Loucy (cell line): ENCODE results near the gene BPIFB3.

ENCODE experiments used
- H2AFZ ChIP-seq: fragments of 200-600 bp; sonication (generic); 2 replicates; pipeline ENCODE4 v1.6.0; 2016; ENCODE audit warnings: antibody characterized with exemption, mild to moderate bottlenecking, low read length, moderate library complexity
- H3F3A ChIP-seq: fragments of 200-600 bp; 2 replicates; pipeline ENCODE4 v1.6.0; 2016; ENCODE audit warnings: antibody characterized with exemption, low read depth, mild to moderate bottlenecking
- H3K27me3 ChIP-seq: fragments of 200-600 bp; sonication (generic); 2 replicates; pipeline ENCODE4 v1.6.1; 2014; ENCODE audit warnings: low read length, mild to moderate bottlenecking; ENCODE audit not compliant: insufficient read depth, poor library complexity, severe bottlenecking
- H3K36me3 ChIP-seq: fragments of 200-600 bp; sonication (generic); 2 replicates; pipeline ENCODE4 v1.6.1; 2016; ENCODE audit warnings: low read length; ENCODE audit not compliant: insufficient read depth
- H3K4me1 ChIP-seq: fragments of 200-600 bp; sonication (generic); 2 replicates; pipeline ENCODE4 v1.5.1; 2014; ENCODE audit warnings: low read length, mild to moderate bottlenecking; ENCODE audit not compliant: insufficient read depth, poor library complexity, severe bottlenecking
- H3K4me2 ChIP-seq: fragments of 200-600 bp; sonication (generic); 2 replicates; pipeline ENCODE4 v1.6.0; 2014; ENCODE audit warnings: antibody characterized with exemption, low read length, low read depth, mild to moderate bottlenecking; ENCODE audit not compliant: poor library complexity, severe bottlenecking
- H3K4me3 ChIP-seq: fragments of 200-600 bp; sonication (generic); 2 replicates; pipeline ENCODE4 v1.5.1; 2014; ENCODE audit warnings: low read length, mild to moderate bottlenecking, mixed read lengths; ENCODE audit not compliant: poor library complexity, severe bottlenecking
- H3K79me2 ChIP-seq: fragments of 200-600 bp; sonication (generic); 2 replicates; pipeline ENCODE4 v1.6.1; 2014; ENCODE audit warnings: low read length; ENCODE audit not compliant: insufficient read depth
- H3K9ac ChIP-seq: fragments of 200-600 bp; sonication (generic); 2 replicates; pipeline ENCODE4 v1.6.0; 2014; ENCODE audit warnings: mild to moderate bottlenecking, low read depth, low read length, moderate library complexity; ENCODE audit not compliant: poor library complexity, severe bottlenecking
- H3K9me2 ChIP-seq: fragments of 200-600 bp; sonication (generic); replicated peaks from 2 replicates; pipeline ENCODE4 v1.6.1; 2016; ENCODE audit warnings: low read depth, low read length, mixed read lengths
- H3K9me3 ChIP-seq: fragments of 200-600 bp; sonication (generic); 2 replicates; pipeline ENCODE4 v1.6.1; 2014; ENCODE audit warnings: mild to moderate bottlenecking, antibody characterized with exemption, low read length, low read depth; ENCODE audit not compliant: insufficient read depth
- H4K20me1 ChIP-seq: fragments of 200-600 bp; sonication (generic); 2 replicates; pipeline ENCODE4 v1.6.0; 2014; ENCODE audit warnings: antibody characterized with exemption, low read length, mild to moderate bottlenecking; ENCODE audit not compliant: insufficient read depth, poor library complexity, severe bottlenecking
- CTCF ChIP-seq: fragments of 200-600 bp; sonication (generic); conservative IDR thresholded peaks from 2 replicates; pipeline ENCODE4 v1.5.1; 2014; ENCODE audit warnings: mild to moderate bottlenecking, antibody characterized with exemption, low read length
- EZH2phosphoT487 ChIP-seq: fragments of 200-600 bp; IDR thresholded peaks from 2 replicates; pipeline ENCODE4 v1.6.1; 2018; ENCODE audit warnings: antibody characterized with exemption, mild to moderate bottlenecking, moderate library complexity, borderline replicate concordance

The BPIFB3 gene

GRCh38 chr20:33046412-33046811 is 7.3 kb upstream of the BPIFB3 start:
- Histone ChIP-seq H3K4me3 (no peak overlapping the region), H3K27me3 (no peaks in the 10 kb centered on the region), H3K9me2 (no peaks in the 10 kb centered on the region), H4K20me1 (no peaks in the 10 kb centered on the region), H3K4me2 (no peak overlapping the region), H3F3A (no peaks in the 10 kb centered on the region), H3K36me3 (no peaks in the 10 kb centered on the region), H3K9me3 (peaks cover 9% of the 10 kb centered on the region; the same call in 1 of the 2 replicates), H3K9ac (no peak overlapping the region), H2AFZ (no peak overlapping the region), H3K4me1 (no peaks in the 10 kb centered on the region), H3K79me2 (no peaks in the 10 kb centered on the region)
- TF ChIP-seq CTCF (no peak), EZH2phosphoT487 (no peak)

GRCh38 chr20:33051333-33051732 is 2.4 kb upstream of the BPIFB3 start:
- TF ChIP-seq EZH2phosphoT487 (no peak), CTCF (no peak)
- H3F3A ChIP-seq, result no peaks in the 10 kb centered on the region
- H3K9me2 ChIP-seq, result no peaks in the 10 kb centered on the region
- no peaks in the 10 kb centered on the region for H3K36me3 ChIP-seq
- H3K4me1 ChIP-seq, result no peaks in the 10 kb centered on the region
- no peaks in the 10 kb centered on the region for H3K27me3 ChIP-seq
- H3K9me3 ChIP-seq, result no peaks in the 10 kb centered on the region
- H4K20me1 ChIP-seq, result no peaks in the 10 kb centered on the region
- no peaks in the 10 kb centered on the region for H3K79me2 ChIP-seq
- no peak overlapping the region for H3K9ac ChIP-seq
- H3K4me3 ChIP-seq, result no peak overlapping the region
- no peak overlapping the region for H2AFZ ChIP-seq
- no peak overlapping the region for H3K4me2 ChIP-seq

GRCh38 chr20:33054381-33054780 is 678 bp downstream of the BPIFB3 start:
- H3K79me2 ChIP-seq, result no peaks in the 10 kb centered on the region
- TF ChIP-seq EZH2phosphoT487 (no peak), CTCF (no peak)
- no peak overlapping the region for H3K9ac ChIP-seq
- H3K4me1 ChIP-seq, result no peaks in the 10 kb centered on the region
- no peak overlapping the region for H3K4me3 ChIP-seq
- H4K20me1 ChIP-seq, result no peaks in the 10 kb centered on the region
- H3F3A ChIP-seq, result no peaks in the 10 kb centered on the region
- no peak overlapping the region for H3K4me2 ChIP-seq
- H3K9me2 ChIP-seq, result no peaks in the 10 kb centered on the region
- no peaks in the 10 kb centered on the region for H3K36me3 ChIP-seq
- no peak overlapping the region for H2AFZ ChIP-seq
- no peaks in the 10 kb centered on the region for H3K27me3 ChIP-seq
- H3K9me3 ChIP-seq, result no peaks in the 10 kb centered on the region
